ENCODE results near the gene OPALIN. TPM values are rescaled to one million over a fixed set of nuclear protein-coding genes. Genes with fewer than 3 reads are reported as not detected.

Gene OPALIN
- total and polyA plus RNA-seq, 2 donors (not counting 3 experiments of a cell fraction or from before 2014, with no cell fraction given) = not detected

- H3K9me1 ChIP-seq (replicated peaks; ENCODE audit: control insufficient read depth, extremely low read depth, insufficient read depth, low read length) = no peaks in the 10 kb centered on the region
- H2AFZ ChIP-seq (ENCODE audit: low read depth, low read length) = peak overlapping the region; percentile 96
- H3K36me3 ChIP-seq (ENCODE audit: control insufficient read depth in 2 of 2, extremely low read depth in 1 of 2, insufficient read depth in 2 of 2, low read length in 2 of 2) = no peaks in the 10 kb centered on the region
- H4K20me1 ChIP-seq (replicated peaks; ENCODE audit: control insufficient read depth, extremely low read depth, insufficient read depth, low read length) = no peaks in the 10 kb centered on the region
- dilution Hi-C loops (cut with MboI; ENCODE audit: extremely low pct_ligation_motif_present, low sequenced_read_pairs) (no loop called here), intact Hi-C loops (cut with micrococcal nuclease) (loop anchor here (2.0 kb wide), 1 partner anchor 182 kb away; no protein-coding TSS in a partner anchor)
- CTCF ChIA-PET = interaction anchor here (0.9 to 2.7 kb wide), 27 partner anchors 8 to 836 kb away, joined by 3 to 17 read pairs (median 4); partner anchors contain the start of gene TLL2
- peak overlapping the region; percentile 74 for H3K4me2 ChIP-seq (ENCODE audit: insufficient read depth, low read length)
- no peaks in the 10 kb centered on the region for H3K79me2 ChIP-seq (ENCODE audit: control insufficient read depth, insufficient read depth, low read length)
- H3K27ac ChIP-seq (ENCODE audit: insufficient read depth, low read depth, low read length) = no peak overlapping the region
- no peaks in the 10 kb centered on the region for H3K9me3 ChIP-seq (replicated peaks; ENCODE audit: control insufficient read depth, insufficient read depth, low read length)
- H3K4me3 ChIP-seq (replicated peaks in 1 of 3; ENCODE audit: insufficient read depth in 1 of 3, low read depth in 1 of 3, low read length in 3 of 3) = peak overlapping the region in 1 of 3 experiments; percentile 47
- no peak for TF ChIP-seq FOS (IDR thresholded peaks at IDR 0.05; ENCODE audit: borderline replicate concordance, insufficient read depth, low read length)
- no peak for TF ChIP-seq MYC (IDR thresholded peaks at IDR 0.05; ENCODE audit: low read depth, low read length)
- no peak for TF ChIP-seq GATA2 (IDR thresholded peaks at IDR 0.05; ENCODE audit: insufficient read depth, insufficient read length, low read depth, low read length)
- TF ChIP-seq EZH2 (IDR thresholded peaks at IDR 0.05; ENCODE audit: borderline replicate concordance, low read depth, low read length, severe bottlenecking) = no peak
- TF ChIP-seq JUN (IDR thresholded peaks at IDR 0.05; ENCODE audit: borderline replicate concordance, insufficient read depth, insufficient read length, low read depth) = no peak
- no peak for TF ChIP-seq MAX (IDR thresholded peaks at IDR 0.05; ENCODE audit: insufficient read depth, insufficient read length)
- no peak for TF ChIP-seq POLR2AphosphoS5 (IDR thresholded peaks at IDR 0.05; ENCODE audit: insufficient read depth, low read depth, low read length)
- no peak for TF ChIP-seq POLR2A (IDR thresholded peaks at IDR 0.05; ENCODE audit: low read depth, low read length)
- TF ChIP-seq, protein P1, sequence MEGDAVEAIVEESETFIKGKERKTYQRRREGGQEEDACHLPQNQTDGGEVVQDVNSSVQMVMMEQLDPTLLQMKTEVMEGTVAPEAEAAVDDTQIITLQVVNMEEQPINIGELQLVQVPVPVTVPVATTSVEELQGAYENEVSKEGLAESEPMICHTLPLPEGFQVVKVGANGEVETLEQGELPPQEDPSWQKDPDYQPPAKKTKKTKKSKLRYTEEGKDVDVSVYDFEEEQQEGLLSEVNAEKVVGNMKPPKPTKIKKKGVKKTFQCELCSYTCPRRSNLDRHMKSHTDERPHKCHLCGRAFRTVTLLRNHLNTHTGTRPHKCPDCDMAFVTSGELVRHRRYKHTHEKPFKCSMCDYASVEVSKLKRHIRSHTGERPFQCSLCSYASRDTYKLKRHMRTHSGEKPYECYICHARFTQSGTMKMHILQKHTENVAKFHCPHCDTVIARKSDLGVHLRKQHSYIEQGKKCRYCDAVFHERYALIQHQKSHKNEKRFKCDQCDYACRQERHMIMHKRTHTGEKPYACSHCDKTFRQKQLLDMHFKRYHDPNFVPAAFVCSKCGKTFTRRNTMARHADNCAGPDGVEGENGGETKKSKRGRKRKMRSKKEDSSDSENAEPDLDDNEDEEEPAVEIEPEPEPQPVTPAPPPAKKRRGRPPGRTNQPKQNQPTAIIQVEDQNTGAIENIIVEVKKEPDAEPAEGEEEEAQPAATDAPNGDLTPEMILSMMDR (IDR thresholded peaks at IDR 0.05; ENCODE audit: extremely low read depth in 1 of 2, insufficient read depth in 1 of 2, low read depth in 1 of 2, low read length in 2 of 2) = no peak
- DNase-seq (ENCODE audit: low read depth, low spot score) (no peak), FAIRE-seq (no peak)
- H3K27me3 ChIP-seq (ENCODE audit: control insufficient read depth in 2 of 2, insufficient read depth in 2 of 2, low read length in 2 of 2) = peaks cover 0 to 2% of the 10 kb centered on the region in 2 experiments
- POLR2A ChIA-PET = no interaction called here
- no TSS peak for BruUV-seq (replicated peaks)
- H3K4me1 ChIP-seq (ENCODE audit: control insufficient read depth, extremely low read depth, insufficient read depth, low read length) = no peaks in the 10 kb centered on the region
- H3K9ac ChIP-seq (replicated peaks; ENCODE audit: extremely low read depth, insufficient read depth, low read length) = no peak overlapping the region
These were observed 15.8 kb upstream of the OPALIN start for GRCh38 chr10:96374639-96374984.

Measured in endothelial cell of umbilical vein (primary cell).